GM12878 (cell line): ENCODE measurements around the gene NPIPA1. TPM values are rescaled to one million over a fixed set of nuclear protein-coding genes. Genes with fewer than 3 reads are reported as not detected.
"Not testable (repeated sequence)": the region's sequence is repeated elsewhere in the genome, so short reads cannot be mapped to it uniquely, and the experiment has no call there.

Source experiments
- ATAC-seq: fragments of 200-7000 bp; cut with Tn5 transposase; 3 replicates; pipeline ENCODE4 v1.9.1; 2020; ENCODE audit warnings: mild to moderate bottlenecking, moderate library complexity
- BruUV-seq: library from RNA; stranded (reverse); fragments of 400-500 nt; replicated peaks from 2 replicates; lab custom pipeline; 2021; lab: Mats Ljungman, UMichigan
- CTCF ChIA-PET: fragments of 300-600 bp; sonication (Branson Sonifier 250); formaldehyde crosslinking; extraction: SDS; loops from one replicate; lab custom pipeline; 2021; ENCODE audit warnings: inconsistent platforms; lab: Yijun Ruan, JAX
- POLR2A ChIA-PET: fragments of 350-600 bp; formaldehyde crosslinking; extraction: SDS; loops from one replicate; lab custom pipeline; 2021; ENCODE audit warnings: inconsistent platforms; lab: Charles Lee
- RAD21 ChIA-PET: fragments of 300-600 bp; sonication (Branson Sonifier 250); formaldehyde crosslinking; loops from one replicate; lab custom pipeline; 2023; ENCODE audit warnings: antibody characterized with exemption; ENCODE audit not compliant: unreplicated experiment; lab: Charles Lee
- SMC1A ChIA-PET: fragments of 300-600 bp; sonication (Branson Sonifier 250); formaldehyde crosslinking; loops from one replicate; lab custom pipeline; 2023; ENCODE audit not compliant: unreplicated experiment, uncharacterized antibody; lab: Charles Lee
- DNase-seq: peaks from one replicate; pipeline ENCODE4 v3.0.0-alpha.2; 2011; ENCODE audit warnings: low read depth, low spot score
- FAIRE-seq: peaks from 3 replicates; lab custom pipeline; 2011; peaks lifted over from hg19 to GRCh38; lab: Jason Lieb, UNC
- H2AFZ ChIP-seq: 2 replicates; pipeline ENCODE4 v1.6.0; 2011; ENCODE audit warnings: low read depth, low read length, control low read depth; ENCODE audit not compliant: control insufficient read depth
- H3K27ac ChIP-seq: 2 replicates; pipeline ENCODE4 v1.5.1; 2011; ENCODE audit warnings: control low read depth; ENCODE audit not compliant: control insufficient read depth, insufficient read depth
- H3K27me3 ChIP-seq, 2 experiments: replicated peaks in 1 of 2; 2 replicates each; pipeline versions ENCODE4 v1.6.0 to v1.6.1; 2011; ENCODE audit warnings: low read length in 1 of 2; ENCODE audit not compliant: control insufficient read depth in 2 of 2, insufficient read depth in 2 of 2
- H3K36me3 ChIP-seq, 2 experiments: 2 replicates each; pipeline ENCODE4 v1.5.1; 2011; ENCODE audit warnings: low read length in 1 of 2; ENCODE audit not compliant: control insufficient read depth in 2 of 2, insufficient read depth in 2 of 2
- H3K4me1 ChIP-seq: 2 replicates; pipeline ENCODE4 v1.6.1; 2011; ENCODE audit warnings: mild to moderate bottlenecking, low read length, moderate library complexity, mixed read lengths; ENCODE audit not compliant: control insufficient read depth, insufficient read depth
- H3K4me2 ChIP-seq: 2 replicates; pipeline ENCODE4 v1.6.0; 2011; ENCODE audit warnings: control low read depth; ENCODE audit not compliant: control insufficient read depth, insufficient read depth
- H3K4me3 ChIP-seq: fragments of 200-600 bp; sonication (generic); 2 replicates; pipeline ENCODE4 v1.5.1; 2016
- H3K79me2 ChIP-seq: 2 replicates; pipeline ENCODE4 v1.6.0; 2011; ENCODE audit warnings: low read length; ENCODE audit not compliant: control insufficient read depth, insufficient read depth
- H3K9ac ChIP-seq: 2 replicates; pipeline ENCODE4 v1.8.0; 2011; ENCODE audit warnings: low read length, control low read depth, mixed read lengths; ENCODE audit not compliant: control insufficient read depth, insufficient read depth
- H3K9me3 ChIP-seq: replicated peaks from 3 replicates; pipeline ENCODE4 v1.5.1; 2011; ENCODE audit warnings: mild to moderate bottlenecking, low read length; ENCODE audit not compliant: control insufficient read depth, insufficient read depth
- H4K20me1 ChIP-seq: 2 replicates; pipeline ENCODE4 v1.6.0; 2011; ENCODE audit not compliant: control insufficient read depth, insufficient read depth
- WGBS: methylation state at CpG from one replicate; pipeline ENCODE4 v1.1.6; 2016; ENCODE audit warnings: low lambda C conversion rate; ENCODE audit not compliant: insufficient replicate concordance, insufficient coverage; ENCODE audit errors: missing lambda C conversion rate; 5-methylcytosine and 5-hydroxymethylcytosine counted together
- in situ Hi-C: fragments of 300-500 bp; cut with MboI; formaldehyde crosslinking; loops from 9 replicates; pipeline ENCODE4 v1.14.3; 2018; ENCODE audit warnings: mixed read lengths
- intact Hi-C: fragments of 100-400 bp; cut with micrococcal nuclease; formaldehyde crosslinking; loops from one replicate; pipeline ENCODE4 v1.14.2; 2022; ENCODE audit not compliant: unreplicated experiment
- polyA plus RNA-seq, 11 experiments: library from polyadenylated mRNA; depleted of rRNA in 4 of 11; unstranded in 6 of 11; stranded (reverse) in 5 of 11; fragments of >200 nt; fragmentation: Nextera tagmentation in 4 of 11; fragmentation: Illumina TruSeq in 1 of 11; extraction: Ambion mirVana in 4 of 11; extraction: Trizol in 1 of 11; gene quantifications; 1 replicate in 1 of 11; 2 replicates in 10 of 11; pipeline versions ENCODE4 v1.2.1 to v1.2.3, GENCODE V29; 2011 to 2016; ENCODE audit warnings: inconsistent platforms in 2 of 11, missing spikeins in 2 of 11, low read depth in 1 of 11
- total RNA-seq, 4 experiments: library from RNA; depleted of rRNA in 3 of 4; stranded (reverse); fragments of >200 nt in 3 of 4; fragmentation: Illumina TruSeq in 1 of 4; extraction: Trizol in 1 of 4; gene quantifications; 2 replicates each; pipeline versions ENCODE4 v1.2.1 to v1.2.3, GENCODE V29; 2013 to 2021

The NPIPA1 gene
- total and polyA plus RNA-seq, 10 of the 15 experiments (the other 5 are each of a cell fraction or from before 2014, with no cell fraction given) = 7.7 to 42.9 (median 14.7) TPM

DNA sequence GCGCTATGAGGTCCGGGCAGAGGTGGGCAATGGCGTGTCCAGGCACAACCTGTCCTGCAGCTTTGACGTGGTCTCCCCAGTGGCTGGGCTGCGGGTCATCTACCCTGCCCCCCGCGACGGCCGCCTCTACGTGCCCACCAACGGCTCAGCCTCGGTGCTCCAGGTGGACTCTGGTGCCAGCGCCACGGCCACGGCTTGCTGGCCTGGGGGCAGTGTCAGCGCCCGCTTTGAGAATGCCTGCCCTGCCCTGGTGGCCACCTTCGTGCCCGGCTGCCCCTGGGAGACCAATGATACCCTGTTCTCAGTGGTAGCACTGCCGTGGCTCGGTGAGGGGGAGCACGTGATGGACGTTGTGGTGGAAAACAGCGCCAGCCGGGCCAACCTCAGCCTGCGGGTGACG, 15.0 kb upstream of the NPIPA1 start:
- CTCF ChIA-PET, ATAC-seq, RAD21 ChIA-PET: not testable (repeated sequence)

DNA sequence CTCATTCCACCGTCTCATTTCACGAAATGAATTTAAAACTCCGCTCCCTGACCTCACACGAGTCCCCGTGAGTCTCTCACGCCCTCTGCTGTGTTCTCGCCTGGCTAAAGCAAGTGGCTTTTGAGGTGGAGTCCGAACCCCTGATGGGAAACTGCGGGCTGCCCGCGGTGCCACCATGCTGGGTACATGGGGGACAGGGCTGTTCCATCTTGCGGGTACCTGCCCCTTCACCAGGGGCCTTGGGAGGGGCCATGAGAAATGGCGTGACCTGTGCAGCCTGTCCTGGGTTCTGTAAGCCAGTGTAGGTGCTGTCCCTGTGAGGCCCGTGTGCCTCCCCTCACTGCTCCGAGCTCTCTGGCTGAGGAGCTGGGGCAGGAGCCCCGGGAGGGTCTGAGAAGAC, 14.3 kb upstream of the NPIPA1 start:
- not testable (repeated sequence) for ATAC-seq

More for the DNA sequence above, 15.0 kb upstream of the NPIPA1 start:
- WGBS = 84% methylated on average over 7 of the region's 27 CpGs
- FAIRE-seq, H3K4me3 ChIP-seq, DNase-seq, H3K79me2 ChIP-seq, H3K4me2 ChIP-seq, H3K9me3 ChIP-seq, H3K27ac ChIP-seq, H3K4me1 ChIP-seq, intact Hi-C loops, SMC1A ChIA-PET, H3K9ac ChIP-seq, H4K20me1 ChIP-seq, BruUV-seq, POLR2A ChIA-PET, in situ Hi-C loops, H2AFZ ChIP-seq, H3K36me3 ChIP-seq, H3K27me3 ChIP-seq: not testable (repeated sequence)

DNA sequence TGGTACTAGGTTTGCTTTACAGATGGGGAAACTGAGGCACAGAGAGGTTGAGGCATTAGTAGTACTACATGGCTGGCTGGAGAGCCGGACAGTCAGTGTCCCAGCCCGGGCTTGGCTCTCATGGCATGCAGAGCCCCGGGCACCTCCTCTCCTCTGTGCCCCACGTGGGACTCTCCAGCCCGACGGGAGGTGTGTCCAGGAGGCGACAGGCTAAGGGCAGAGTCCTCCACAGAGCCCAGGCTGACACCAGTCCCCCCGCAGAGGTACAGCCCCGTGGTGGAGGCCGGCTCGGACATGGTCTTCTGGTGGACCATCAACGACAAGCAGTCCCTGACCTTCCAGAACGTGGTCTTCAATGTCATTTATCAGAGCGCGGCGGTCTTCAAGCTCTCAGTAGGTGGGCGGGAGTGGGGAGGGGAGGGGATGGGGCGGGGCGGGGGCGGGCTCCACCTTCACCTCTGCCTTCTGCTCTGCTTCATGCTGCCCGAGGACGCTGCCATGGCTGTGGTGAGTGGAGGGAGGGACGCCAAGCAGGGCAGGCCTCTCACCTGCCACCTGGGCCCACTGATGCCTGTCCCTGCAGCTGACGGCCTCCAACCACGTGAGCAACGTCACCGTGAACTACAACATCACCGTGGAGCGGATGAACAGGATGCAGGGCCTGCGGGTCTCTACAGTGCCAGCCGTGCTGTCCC, 13.7 kb upstream of the NPIPA1 start:
- H2AFZ ChIP-seq, POLR2A ChIA-PET, H3K9me3 ChIP-seq, H3K79me2 ChIP-seq, H3K4me1 ChIP-seq, BruUV-seq, CTCF ChIA-PET, H3K4me3 ChIP-seq, DNase-seq, SMC1A ChIA-PET, H4K20me1 ChIP-seq, RAD21 ChIA-PET, H3K4me2 ChIP-seq, H3K36me3 ChIP-seq, ATAC-seq, H3K27ac ChIP-seq, H3K27me3 ChIP-seq, intact Hi-C loops, FAIRE-seq, H3K9ac ChIP-seq, in situ Hi-C loops: not testable (repeated sequence)
- 87% methylated on average over 11 of the region's 31 CpGs for WGBS

More for the DNA sequence above, 14.3 kb upstream of the NPIPA1 start:
- H2AFZ ChIP-seq, H4K20me1 ChIP-seq, H3K36me3 ChIP-seq, FAIRE-seq, H3K27ac ChIP-seq, POLR2A ChIA-PET, DNase-seq, SMC1A ChIA-PET, H3K4me2 ChIP-seq, H3K79me2 ChIP-seq, H3K9me3 ChIP-seq, RAD21 ChIA-PET, intact Hi-C loops, H3K4me3 ChIP-seq, H3K27me3 ChIP-seq, CTCF ChIA-PET, H3K9ac ChIP-seq, in situ Hi-C loops, H3K4me1 ChIP-seq, BruUV-seq: not testable (repeated sequence)
- WGBS = 55% methylated on average over 12 of the region's 16 CpGs

DNA sequence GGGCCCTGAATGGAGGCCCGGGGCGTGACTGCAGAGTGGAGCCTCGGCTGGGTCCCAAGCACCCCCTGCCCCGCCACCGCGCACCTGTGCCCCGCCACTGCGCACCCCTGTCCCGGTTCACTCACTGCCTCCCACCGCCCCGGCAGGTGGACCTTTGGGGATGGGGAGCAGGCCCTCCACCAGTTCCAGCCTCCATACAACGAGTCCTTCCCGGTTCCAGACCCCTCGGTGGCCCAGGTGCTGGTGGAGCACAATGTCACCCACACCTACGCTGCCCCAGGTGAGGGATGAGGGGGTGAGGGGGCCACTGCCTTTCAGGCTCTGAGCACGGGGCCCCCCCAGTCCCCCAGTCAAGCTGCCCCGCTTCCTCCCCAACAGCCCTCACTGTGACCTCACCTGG, 12.9 kb upstream of the NPIPA1 start:
- SMC1A ChIA-PET, H3K4me3 ChIP-seq, H3K9me3 ChIP-seq, DNase-seq, RAD21 ChIA-PET, H3K79me2 ChIP-seq, ATAC-seq, H3K9ac ChIP-seq, CTCF ChIA-PET, H4K20me1 ChIP-seq, H2AFZ ChIP-seq, intact Hi-C loops, in situ Hi-C loops, H3K4me1 ChIP-seq, FAIRE-seq, H3K27me3 ChIP-seq, H3K4me2 ChIP-seq, POLR2A ChIA-PET, H3K27ac ChIP-seq, H3K36me3 ChIP-seq: not testable (repeated sequence)
- BruUV-seq = TSS peak; percentile 57
- 100% methylated on average over 1 of the region's 17 CpGs for WGBS
